GM21576 (cell line): ENCODE results near the gene DNAAF8.
"Not testable (repeated sequence)": the region's sequence is repeated elsewhere in the genome, so short reads cannot be mapped to it uniquely, and the experiment has no call there.

ENCODE experiments used
- ATAC-seq: cut with Tn5 transposase; IDR thresholded peaks from one replicate; pipeline ENCODE4 v1.9.1; 2021; ENCODE audit warnings: mild to moderate bottlenecking, moderate library complexity; ENCODE audit not compliant: unreplicated experiment

The DNAAF8 gene

DNA sequence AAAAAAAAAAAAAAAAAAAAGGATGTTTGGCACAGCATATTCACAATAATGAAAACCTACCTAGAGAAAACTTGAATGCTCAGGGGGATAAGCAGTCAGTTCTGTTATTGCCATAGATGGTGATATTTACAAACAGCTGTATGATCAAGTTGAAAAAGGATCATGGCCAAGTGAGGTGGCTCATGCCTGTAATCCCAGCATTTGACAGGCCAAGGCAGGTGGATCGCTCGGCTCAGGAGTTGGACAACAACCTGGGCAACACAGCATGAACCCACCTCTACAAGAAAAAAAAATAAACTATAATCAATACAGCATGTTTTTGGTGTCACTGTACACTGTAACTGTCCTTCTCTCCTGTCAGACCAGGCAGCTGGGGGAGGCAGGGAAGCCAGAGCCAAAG, 19.3 kb upstream of the DNAAF8 start:
- no peak for ATAC-seq

DNA sequence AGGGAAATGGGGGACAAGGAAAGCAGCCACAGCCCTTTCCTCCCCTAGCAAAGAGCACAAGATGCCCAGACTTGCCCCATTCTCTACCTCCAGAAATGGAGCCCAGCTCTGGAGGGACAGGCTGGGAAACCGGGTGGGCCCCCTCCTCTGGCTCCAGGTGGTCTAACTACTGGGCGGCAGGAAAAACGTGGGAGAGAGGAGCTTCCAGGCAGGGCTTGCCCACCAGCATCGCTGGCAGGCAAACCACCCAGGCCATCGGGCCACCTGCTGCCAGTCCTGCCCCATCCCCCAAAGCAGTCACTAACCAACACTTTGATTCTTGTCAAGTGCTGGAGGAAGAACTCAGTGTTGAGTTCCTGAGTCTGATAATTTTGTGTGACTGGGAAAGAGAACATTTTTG, 15.9 kb upstream of the DNAAF8 start:
- no peak for ATAC-seq

- no peak for ATAC-seq
These were observed 11.1 kb upstream of the DNAAF8 start for GRCh38 chr16:4723071-4723767.

DNA sequence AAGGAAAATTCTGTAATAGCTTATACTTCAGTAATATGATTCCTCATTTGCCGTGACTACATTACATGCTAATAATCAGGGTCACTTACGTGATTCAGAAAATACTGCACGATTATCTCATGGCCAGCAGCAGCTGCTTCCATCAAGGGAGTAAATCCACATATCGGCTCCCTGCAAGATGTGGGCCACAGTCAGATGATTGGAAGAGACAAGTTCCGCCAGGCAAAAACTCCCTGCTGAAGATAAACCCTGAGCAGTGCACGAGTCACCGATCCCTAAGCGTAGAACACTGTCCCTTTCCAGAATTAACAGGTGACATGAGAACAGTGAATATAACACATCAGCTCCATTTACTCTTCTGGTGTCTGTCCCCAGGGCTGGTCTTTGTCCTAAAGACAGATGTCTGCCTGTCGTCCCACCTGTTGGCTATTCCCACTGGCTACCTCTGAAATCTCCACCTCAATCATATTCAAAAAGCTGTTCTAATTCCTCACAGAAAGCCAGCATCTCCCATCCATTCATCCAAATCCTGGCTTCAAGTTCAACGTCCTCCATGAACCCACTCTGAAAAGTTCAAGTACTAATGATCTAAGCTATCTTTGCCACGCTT, 9.6 kb upstream of the DNAAF8 start:
- ATAC-seq: no peak

GRCh38 chr16:4726616-4727015, 7.7 kb upstream of the DNAAF8 start:
- ATAC-seq: no peak

GRCh38 chr16:4728676-4729075, 5.7 kb upstream of the DNAAF8 start:
- ATAC-seq: no peak

- ATAC-seq: no peak
These were observed 4.5 kb upstream of the DNAAF8 start for GRCh38 chr16:4729876-4730275.

DNA sequence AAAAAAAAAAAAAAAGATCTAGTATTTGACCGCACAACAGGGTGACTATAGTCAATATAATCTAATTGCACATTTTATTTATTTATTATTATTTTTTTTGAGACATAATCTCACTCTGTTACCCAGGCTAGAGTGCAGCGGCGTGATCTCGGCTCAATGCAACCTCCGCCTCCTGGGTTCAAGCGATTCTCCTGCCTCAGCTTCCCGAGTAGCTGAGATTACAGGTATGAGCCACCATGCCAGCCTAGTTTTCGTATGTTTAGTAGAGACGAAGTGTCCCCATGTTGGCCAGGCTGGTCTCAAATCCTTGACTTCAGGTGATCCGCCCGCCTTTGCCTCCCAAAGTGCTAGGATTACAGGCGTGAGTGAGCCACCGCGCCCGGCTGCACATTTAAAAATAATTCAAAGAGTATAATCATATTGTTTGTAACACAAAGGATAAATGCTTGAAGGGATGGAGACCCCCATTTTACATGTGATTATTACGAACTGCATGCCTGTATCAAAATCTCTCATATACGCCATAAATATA, 1.1 kb upstream of the DNAAF8 start:
- ATAC-seq: no peak

DNA sequence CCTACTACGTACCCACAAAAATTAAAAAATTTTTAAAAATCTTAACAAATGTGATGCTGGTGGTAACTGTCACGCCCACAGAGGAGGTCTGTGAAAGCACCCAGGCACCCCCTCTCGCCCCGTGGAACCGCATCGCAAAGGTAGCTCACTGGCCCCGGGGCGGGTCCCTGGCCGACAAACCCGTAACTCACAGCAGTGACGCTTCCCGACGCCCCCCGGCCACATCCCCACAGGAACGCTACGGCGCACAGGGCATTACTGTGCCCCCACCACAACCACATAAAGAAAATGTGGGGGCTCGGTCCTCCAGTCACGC, 632 bp upstream of the DNAAF8 start:
- ATAC-seq: peak; percentile 14

GRCh38 chr16:4734730-4735535, 596 bp downstream of the DNAAF8 start:
- peak; percentile 49 for ATAC-seq

GRCh38 chr16:4736546-4736945, 2.2 kb downstream of the DNAAF8 start:
- ATAC-seq: no peak

DNA sequence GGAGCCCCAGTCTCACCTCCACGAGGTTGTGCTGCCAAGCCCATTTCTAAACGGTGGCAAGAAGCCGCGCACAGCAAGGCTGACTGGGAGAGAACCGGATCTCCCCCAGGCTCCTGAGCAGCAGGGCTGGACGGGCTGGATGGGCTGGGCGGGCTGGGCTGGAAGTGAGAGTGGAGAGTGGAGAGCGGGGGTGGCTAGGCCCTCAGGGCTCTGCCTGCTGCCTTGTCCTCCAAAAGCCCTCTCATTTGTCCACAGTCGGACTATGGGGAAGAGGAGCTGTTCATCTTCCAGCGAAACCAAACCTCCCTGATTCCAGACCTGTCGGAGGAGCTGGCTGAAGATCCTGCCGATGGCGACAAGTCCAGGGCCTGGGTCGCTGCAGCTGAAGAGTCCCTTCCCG, 3.2 kb downstream of the DNAAF8 start:
- ATAC-seq: no peak

DNA sequence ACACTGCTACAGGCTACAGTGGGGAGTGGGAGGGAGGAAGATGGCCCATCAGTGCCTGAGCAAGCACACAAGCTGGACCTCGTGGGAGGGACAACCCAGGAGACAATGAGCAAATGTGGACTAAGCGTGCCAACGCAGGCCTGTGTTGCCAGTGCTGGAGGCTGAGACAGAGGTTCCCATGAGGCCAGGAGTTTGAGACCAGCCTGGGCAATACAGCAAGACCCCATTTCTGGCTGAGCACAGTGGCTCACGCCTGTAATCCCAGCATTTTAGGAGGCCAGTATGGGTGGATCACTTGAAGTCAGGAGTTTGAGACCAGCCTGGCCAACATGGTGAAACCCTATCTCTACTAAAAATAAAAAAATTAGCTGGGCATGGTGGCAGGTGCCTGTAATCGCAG, 4.0 kb downstream of the DNAAF8 start:
- ATAC-seq: not testable (repeated sequence)

- no peak for ATAC-seq
These were observed 9.0 kb downstream of the DNAAF8 start for GRCh38 chr16:4743226-4743878.

GRCh38 chr16:4744555-4745273, 10.4 kb downstream of the DNAAF8 start:
- ATAC-seq: no peak

DNA sequence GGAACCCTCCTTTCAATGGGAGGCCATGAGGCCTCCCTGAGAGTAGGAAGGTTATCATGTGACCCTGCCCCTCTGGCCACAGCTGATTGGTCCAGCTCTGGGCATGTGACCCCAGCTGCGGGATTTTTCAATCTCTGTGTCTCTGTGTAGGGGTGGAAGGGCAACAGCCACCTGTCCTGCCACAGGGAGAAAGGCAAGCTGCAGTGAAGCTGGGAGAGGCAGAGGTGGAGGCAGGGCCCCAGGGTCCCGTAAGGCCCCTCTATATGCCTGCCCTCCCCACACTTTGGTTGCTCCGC, 10.9 kb downstream of the DNAAF8 start:
- ATAC-seq: no peak

GRCh38 chr16:4746215-4746614, 11.9 kb downstream of the DNAAF8 start:
- no peak for ATAC-seq

GRCh38 chr16:4746991-4747574, 12.7 kb downstream of the DNAAF8 start:
- ATAC-seq: no peak

GRCh38 chr16:4747906-4748681, 13.8 kb downstream of the DNAAF8 start:
- no peak for ATAC-seq
